ENCODE results near the gene MAP2.
"Not testable (repeated sequence)": the region's sequence is repeated elsewhere in the genome, so short reads cannot be mapped to it uniquely, and the experiment has no call there.

The MAP2 gene

DNA sequence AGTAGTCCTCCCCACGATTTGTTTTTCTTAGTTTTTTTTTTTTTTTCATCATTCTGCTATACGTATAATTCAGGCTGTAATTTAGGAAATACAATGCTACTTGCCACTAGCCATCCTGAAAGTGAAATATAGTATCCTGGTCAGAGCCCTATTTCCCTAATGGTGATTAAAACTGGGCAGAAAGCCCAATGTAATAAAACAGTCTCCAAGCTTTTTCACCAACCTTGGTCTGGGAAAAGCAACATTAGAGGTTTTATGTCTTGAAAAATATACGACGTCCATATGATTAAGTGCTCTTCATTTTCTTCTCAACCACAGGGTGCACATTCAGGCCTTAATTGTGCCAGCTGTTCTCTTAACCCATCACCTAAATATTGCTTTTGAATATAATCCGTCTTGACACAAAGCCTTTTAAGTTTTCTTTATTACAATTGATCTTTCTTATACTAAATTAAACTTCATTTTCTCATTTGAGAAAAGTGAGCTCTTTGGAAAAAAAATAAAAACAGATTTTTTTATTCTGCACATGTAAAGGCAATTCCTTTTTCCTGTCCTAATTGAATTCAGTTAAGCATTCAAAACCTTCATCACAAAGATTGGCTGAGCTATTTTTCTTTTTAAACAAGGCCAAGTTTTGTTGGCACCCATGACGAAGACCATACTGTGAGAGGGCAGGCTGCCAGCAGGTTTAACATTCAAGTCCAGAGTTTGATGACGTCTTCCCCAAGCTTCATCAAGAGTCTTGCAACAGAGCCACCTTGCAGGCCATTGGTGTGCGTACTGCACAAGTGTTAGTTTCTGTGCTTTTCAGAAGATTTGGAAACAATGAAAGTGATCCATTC is 52.7 kb downstream of the MAP2 start:
- DNase-seq: peak; percentile 97

DNA sequence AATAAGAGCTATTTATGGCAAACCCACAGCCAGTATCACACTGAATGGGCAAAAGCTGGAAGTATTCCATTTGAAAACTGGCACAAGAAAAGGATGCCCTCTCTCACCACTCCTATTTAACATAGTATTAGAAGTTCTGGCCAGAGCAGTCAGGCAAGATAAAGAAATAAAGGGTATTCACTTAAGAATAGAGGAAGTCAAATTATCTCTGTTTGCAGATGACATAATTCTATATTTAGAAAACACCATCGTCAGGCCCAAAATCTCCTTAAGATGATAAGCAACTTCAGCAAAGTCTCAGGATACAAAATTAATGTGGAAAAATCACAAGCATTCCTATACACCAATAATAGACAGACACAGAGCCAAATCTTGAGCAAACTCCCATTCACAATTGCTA is 68.4 kb downstream of the MAP2 start:
- DNase-seq: not testable (repeated sequence)

DNA sequence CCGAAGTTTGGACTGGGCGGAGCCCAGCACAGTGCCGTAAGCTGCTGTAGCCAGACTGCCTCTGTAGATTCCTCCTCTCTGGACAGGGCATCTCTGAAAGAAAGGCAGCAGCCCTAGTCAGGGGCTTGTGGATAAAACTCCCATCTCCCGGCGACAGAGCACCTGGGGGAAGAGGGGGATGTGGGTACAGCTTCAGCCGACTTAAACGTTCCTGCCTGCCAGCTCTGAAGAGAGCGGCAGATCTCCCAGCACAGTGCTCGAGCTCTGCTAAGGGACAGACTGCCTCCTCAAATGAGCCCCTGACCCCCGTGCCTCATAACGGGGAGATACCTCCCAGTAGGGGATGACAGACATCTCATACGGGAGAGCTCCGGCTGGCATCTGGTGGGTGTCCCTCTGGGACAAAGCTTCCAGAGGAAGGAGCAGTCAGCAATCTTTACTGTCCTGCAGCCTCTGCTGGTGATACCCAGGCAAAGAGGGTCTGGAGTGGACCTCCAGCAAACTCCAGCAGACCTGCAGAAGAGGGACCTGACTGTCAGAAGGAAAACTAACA is 71.3 kb downstream of the MAP2 start:
- DNase-seq: not testable (repeated sequence)

DNA sequence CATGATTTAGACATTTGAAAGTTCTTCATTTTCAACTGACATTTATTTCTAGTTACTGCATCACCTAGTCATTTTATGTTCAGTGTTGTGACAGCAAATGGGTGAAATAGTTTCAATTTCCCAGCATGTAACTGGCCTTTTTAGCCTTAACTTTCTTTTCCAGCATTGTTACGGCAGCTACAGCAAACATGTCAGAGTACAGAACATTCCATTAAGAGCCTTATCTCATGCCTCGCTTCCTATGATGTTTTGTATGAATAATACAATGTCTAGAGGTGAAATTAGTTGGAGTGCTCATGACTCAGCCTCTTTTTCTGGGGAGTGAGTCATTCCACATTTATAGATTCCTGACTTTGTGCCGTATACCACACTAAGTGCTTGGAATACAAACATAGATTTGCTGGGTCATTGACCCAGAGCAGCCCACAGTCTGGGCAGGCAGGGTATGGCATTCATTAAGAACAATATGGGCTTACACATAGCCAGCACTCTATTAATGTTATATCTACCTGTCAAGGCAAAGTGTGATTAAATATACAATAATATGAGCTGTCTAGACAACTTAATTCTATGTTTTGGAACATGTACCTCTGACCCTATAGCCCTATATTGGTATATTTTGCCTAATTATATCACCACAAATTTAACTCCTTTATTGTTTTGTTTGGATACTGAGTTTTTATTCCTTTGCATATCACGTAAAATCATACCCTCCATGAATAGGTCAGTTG is 72.2 kb downstream of the MAP2 start:
- peak; percentile 33 for DNase-seq

DNA sequence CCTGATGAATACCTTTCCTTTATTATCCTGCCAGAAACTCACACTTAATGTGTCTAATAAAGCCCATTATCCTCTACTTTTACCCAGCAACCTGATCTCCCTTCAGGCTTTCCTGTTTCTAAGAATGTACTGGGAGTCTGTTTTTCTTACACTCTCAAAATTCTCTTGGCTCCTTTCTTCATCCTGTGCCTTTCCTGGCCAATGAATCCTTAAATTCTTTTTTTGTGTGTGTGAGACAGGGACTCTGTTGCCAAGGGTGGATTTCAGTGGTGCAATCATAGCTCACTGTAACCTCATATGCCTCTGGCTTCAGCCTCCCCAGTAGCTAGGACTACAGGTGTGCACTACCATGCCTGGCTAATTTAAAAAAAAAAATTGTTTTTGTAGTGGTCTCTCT is 72.7 kb downstream of the MAP2 start:
- no peak for DNase-seq

DNA sequence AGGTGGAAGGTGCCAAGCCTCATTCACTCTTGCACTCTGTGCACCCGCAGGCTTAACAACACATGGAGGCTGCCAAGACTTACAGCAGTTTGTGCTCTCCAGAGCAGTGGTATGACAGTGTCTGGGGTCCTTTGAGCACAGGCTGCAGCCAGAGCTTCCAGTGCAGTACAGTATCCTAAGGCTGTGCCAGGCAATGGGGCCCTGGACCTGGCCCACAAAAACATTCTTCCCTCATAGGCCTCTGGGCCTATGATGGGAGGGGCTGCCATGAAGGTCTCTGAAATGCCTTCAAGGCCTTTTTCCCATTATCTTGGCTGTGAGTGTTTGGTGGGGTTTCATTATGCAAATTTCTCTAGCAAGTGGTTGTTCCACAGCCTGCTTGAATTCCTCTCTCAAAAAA is 74.8 kb downstream of the MAP2 start:
- no peak for DNase-seq

DNA sequence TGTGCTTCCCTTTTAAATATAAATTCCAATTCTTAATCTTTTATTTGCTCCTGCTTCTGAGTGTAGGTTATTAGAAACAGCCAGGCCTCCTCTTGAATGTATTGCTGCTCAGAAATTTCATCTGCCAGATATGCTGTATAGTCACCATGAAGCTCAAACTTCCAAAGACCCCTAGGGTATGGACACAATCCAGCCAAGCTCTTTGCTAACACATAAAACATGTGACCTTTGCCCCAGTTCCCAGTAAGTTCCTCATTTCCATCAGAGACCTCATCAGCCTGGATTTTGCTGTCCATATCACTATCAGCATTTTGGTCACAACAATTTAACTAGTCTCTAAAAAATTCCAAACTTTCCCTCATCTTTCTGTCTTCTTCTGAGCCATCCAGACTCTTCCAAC is 75.2 kb downstream of the MAP2 start:
- DNase-seq: no peak

DNA sequence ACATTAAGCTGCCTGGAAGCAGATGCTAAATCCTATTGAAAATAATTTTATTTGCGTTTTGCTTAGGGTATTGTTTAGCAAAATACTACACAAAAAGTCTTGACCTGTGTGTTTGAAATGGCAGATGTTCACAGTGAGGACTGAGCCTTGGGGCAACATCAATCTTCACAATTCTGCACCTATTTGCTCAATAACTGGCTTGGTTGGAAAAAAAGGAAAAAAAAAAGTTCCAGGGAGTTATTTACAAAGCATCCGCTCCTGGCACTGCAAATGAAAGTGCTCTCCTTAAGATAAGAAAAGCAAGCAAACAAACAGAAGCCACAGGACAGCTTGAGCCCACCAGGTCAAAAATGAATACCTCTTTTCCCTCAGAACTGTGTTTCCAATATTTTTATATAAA is 77.7 kb downstream of the MAP2 start:
- DNase-seq: peak; percentile 17

DNA sequence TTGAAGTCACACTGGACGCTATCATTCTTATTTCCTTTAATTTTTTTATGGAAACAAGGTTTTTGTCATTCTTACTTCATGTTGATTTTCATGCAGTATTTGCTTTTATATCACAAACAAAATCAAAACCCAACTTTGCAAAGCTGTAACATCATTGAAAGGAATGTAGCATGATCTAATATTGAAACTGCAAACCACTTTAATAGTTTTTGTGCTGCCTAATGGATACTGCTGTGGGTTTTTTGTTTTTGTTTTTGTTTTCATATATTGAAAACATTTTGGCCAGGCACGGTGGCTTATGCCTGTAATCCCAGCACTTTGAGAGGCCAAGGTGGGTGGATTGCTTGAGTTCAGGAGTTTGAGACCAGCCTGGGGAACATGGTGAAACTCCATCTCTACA is 81.6 kb downstream of the MAP2 start:
- DNase-seq: no peak

DNA sequence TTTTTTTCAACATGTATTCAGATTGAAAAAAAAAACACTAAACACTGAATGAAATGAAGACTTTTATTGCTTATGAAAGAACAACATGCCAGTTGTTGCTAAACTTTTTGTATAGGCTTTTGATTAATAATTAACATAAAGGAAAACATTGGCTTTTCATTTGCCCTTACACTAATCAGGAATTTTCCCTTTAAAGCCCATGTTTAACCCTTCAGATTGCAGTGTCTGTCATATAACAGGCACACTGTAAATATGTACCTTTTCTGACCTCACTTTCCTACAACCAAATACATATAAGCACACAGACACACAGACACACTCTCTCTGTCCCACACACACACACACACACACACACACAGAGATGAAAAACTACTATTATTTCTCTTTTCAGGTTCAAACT is 84.4 kb downstream of the MAP2 start:
- DNase-seq: no peak

DNA sequence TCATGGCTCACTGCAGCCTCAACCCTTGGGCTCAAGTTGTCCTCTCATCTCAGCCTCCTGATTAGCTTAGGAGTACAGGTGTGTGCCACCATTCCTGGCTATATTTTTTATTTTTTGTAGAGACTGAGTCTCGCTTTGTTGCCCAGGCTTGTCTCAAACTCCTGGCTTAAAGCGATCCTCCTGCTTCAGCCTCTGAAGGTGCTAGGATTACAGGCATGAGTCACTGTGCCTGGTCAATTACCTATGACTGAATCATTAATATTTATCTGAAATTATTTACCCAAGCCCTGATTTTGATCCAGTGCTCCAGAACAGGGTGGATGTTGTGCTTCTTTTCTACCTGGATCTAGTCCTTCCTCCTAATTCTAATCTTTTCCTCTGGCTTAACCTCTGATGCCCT is 87.8 kb downstream of the MAP2 start:
- DNase-seq: no peak

DNA sequence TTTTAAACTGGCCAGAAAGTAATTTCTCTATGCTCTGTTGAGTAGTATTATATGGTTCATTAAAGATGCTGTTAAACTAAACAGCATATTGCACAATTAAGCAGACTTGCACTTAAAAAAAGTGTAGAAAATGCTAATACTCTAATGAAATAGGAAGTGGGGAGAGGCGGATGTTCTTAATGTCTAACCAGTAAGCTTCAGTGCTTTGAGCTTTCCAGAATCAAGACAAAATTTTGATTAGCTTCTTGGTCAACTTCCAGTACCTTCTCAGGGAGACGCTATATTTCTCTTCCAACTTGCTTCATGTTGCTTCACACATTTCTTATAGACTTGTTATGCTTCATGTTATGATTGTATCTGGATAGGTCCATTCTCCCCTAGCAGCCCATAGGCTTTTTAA is 89.1 kb downstream of the MAP2 start:
- DNase-seq: no peak

DNA sequence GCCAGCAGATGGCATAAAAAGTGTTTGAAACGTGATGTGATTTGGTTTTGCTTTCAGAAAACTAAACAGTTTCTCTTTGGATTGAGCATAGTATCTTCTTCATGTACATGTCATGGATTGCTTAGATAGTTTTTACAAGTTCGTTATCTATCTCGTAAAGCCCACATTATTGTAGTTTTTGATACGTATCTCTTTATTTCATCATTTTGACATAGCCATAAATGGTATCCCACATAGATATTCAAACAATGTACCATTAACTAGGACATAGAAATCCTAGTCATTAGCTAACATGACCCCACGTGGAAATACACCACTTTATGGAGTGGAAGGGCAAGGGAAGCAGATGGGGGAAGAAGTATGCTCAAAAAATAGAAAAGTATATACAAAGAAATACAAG is 93.6 kb downstream of the MAP2 start:
- DNase-seq: no peak

DNA sequence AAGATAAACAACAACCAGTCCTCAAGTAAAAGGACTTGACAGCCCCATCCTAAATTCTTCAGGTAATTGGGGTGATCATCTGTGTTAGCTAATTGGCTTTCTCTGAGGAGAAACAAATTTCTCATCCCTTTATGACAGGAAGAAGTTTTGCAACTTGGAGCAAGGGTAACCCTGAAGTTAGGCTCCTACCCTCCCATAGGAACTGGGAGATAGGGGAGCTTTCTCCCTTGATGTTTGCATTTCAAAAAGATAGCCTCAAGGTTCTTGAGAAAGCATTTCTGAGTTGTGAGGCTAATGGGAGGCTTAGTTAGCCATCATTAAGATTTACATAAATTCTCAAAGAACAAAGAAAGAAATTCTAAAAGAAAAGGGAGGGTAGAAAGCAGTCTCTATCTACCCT is 95.4 kb downstream of the MAP2 start:
- no peak for DNase-seq

DNA sequence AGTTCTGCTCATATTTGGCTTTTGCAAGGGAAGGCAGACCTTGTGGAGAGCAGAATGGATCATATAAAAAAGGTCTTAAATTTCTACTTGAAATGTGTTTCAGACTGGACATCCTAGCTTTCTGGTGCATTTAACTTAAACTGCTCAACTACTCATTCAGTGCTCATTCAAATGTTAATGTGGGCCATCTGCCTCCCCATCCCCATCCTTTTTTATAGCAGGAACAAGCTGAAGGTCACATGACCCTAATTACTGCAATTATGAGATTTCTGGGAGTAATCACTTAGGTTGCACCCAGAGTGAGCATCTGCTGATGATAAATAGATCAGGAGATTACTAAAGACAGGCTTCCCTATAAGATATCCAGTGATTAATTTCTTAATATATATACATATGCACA is 96.1 kb downstream of the MAP2 start:
- peak; percentile 76 for DNase-seq

DNA sequence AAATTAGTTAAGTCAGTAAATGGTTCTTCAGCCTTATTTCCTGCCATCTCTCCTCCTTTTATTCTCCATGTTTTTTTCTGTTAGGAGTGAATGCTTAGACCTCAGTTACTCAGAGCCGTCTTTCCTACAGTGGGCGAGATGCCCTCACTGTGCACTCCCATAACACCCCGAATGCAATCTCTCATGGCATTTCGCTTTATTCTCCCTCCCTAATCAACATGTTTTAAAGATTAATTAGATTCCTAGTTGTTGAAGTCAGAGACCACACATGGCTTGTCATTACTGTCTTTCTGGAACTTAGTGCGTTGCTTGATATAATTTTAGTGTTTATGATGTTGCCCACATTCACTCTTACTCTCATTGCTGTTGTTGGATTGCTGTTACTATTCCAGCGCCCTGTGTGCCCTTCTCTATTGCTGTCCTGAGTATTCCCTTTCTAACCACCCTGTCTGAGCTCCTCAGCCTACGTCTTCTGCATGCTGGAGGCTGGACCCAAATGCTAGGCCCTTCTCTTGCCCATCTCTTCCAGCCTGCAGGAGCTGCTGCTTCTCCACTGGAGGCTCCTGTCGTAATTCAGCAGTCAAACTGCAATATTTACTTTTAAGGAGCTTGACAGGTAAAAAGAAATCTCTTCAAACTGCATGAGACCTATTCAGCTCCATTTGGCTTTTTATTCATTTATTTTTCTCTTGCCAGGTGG is 99.3 kb downstream of the MAP2 start:
- DNase-seq: peak; percentile 37

DNA sequence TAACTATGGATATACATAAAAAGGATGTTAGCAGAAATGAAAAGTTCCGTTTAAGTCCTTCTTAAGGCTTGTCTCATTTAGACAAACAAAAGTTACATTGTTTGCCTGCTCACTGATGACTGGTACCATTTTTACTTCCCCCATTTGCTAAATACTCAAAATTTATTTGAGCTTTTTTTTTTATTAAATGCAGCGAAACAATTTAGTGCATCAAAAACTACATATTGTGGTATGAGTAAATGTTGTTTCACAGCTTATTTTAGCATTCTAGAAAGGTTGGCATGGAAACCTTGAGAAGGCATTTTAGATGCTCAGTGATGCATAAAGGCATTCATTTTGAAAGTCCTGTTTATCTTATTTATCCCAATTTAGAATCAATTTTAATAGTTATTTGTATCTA is 100.0 kb downstream of the MAP2 start:
- DNase-seq: peak; percentile 67

DNA sequence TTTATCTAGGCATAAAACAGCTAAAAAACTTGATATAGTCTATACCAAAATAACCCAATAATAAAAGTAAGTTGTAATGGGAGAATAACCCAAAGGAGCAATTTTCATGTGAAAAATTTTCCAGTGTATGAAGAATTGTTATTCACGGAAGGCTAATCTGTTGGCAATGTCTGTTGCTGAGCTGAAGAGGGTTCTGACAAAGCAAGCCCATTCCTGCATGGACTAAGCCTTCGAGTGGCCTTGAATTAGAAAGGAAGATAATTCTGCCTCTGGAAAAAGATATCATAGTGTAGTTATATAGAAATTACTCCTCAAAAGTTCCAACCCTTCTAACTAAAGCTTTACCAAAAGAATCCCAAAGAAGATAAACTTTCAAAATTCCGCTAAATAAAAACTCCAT is 101.5 kb downstream of the MAP2 start:
- DNase-seq: peak; percentile 12

DNA sequence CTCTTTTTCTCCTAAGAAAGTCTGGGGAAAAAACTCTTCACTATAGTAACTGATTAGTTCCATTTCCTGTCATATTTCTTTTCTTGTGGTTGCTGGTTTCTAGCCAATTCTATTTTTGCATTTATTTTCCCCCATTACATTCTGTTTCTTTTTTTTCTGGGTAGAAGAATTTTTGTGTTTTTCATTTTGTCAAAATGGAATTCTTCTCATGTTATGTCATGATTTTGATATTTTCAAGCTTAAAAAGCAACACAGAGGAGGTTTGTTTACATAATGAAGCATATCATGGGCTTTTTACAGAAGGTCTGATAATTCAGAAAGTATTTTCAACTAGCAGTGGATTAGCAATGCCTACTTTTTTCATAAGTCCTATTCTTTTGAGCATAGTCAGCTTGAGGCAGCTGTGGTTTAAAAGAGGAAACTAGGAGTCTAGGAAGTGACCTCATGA is 102.0 kb downstream of the MAP2 start:
- DNase-seq: no peak

DNA sequence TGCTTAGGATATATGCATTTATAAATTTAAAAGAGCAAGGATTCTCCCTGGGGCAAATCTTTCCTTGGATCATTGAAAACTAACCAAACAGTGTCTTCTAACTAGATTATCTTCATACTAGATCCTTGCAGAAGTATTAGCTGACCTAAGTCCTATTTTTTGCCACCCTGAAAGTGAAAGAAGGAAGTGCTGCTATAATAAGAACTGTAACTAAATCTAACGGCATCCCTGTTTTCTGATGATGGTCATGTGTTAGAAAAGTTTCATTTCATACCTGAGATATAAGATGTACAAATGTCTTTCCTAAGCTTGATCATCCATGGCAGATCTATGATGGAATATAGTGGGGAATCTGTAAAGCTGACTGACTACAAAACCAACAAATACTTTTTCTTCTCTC is 102.7 kb downstream of the MAP2 start:
- DNase-seq: no peak

DNA sequence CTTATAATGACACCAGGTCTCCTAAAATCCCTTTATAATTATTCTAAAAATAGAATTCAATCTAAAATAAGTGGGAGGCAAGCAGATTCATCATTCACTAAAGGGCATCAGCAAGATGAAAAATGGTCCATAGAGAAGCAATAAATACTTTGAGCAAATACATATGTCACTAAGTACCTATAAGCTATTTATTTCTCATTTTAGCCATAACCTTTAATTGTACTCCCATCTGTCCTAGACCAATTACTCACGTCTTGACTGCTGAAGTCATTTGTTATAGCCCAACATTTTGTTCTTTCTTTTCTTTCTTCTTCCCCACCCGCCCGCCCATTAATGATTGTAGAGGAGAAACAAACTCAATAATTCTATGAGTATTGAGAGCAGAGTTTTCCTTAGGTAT is 105.7 kb downstream of the MAP2 start:
- DNase-seq: no peak

DNA sequence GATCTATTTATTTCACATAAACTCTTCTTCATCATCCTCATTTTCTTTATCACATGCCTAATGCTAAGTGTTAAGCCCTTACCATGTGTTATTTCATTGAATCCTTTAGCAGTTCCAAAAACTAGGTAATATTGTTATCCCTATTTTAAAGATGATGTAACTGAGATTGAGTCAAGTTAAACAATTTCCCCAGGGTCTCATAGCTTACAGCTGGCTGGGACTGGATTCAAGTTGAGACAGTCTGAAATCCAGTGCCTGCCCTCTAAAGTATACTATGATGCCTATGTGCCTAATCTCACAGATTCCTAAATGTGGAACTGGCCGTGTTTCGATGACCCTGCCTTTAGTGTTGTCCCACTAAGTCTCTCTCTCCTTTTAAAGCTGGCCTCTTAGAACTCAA is 108.5 kb downstream of the MAP2 start:
- DNase-seq: no peak

DNA sequence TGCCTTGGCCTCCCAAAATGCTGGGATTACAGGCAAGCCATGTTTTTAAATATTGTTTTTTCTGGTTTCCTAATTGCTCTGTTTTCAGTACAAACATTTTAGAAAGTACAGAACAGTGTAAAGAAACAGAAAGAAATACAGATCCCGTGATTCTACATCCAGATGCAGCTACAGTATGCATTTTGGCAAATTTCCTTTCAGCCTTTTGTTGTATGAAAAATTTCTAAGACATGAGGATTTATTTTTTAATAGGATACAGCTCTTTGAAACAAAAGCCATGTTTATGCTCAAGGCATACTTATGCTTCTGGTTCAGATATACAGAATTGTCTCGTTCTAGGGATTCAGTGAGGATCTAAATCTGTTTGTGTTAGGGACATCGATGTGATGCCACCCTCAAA is 109.5 kb downstream of the MAP2 start:
- DNase-seq: no peak

DNA sequence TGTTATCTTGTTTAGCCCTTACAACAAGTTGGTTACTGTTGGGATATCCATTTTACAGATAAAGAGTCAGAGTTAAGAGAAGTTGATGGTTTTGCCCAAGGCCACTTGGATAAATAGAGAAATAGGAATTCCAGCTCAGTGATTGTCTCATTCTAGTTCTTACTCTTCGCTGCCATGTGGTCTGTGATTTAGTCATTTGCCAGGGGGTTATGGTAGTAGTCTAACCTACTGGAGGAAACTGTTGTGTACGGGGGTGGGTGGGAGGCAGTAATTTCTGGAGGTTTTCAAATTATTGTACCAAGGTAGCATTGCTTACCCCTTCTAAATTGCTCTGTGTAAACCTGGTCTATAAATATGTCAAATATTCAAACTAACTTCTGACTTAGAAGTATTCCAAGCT is 110.4 kb downstream of the MAP2 start:
- no peak for DNase-seq

Data from NCI-H1105 treated with DMSO at 0.1 percent for 48 hours (cell line).